Panc1 (cell line): ENCODE results near the gene MAP2K5.

ENCODE experiments used
- CTCF ChIP-seq: fragments of 450-650 bp; IDR thresholded peaks from 2 replicates; pipeline ENCODE4 v1.5.1; 2017; ENCODE audit warnings: mild to moderate bottlenecking
- POLR2AphosphoS5 ChIP-seq: IDR thresholded peaks from 2 replicates; pipeline ENCODE4 v1.6.1; 2012; ENCODE audit warnings: mild to moderate bottlenecking, low read depth, low read length, moderate library complexity
- REST ChIP-seq, 2 experiments: IDR thresholded peaks; 2 replicates each; pipeline ENCODE4 v1.6.1; 2011 to 2012; ENCODE audit warnings: low read depth in 2 of 2, control low read depth in 1 of 2, low read length in 1 of 2, mild to moderate bottlenecking in 1 of 2, moderate library complexity in 1 of 2; ENCODE audit not compliant: insufficient read depth in 1 of 2
- SIN3A ChIP-seq: IDR thresholded peaks from 2 replicates; pipeline ENCODE4 v1.6.1; 2012; ENCODE audit warnings: low read depth, mild to moderate bottlenecking, low read length, moderate library complexity, borderline replicate concordance; ENCODE audit not compliant: insufficient read depth
- TCF7L2 ChIP-seq: IDR thresholded peaks from 2 replicates; pipeline ENCODE4 v1.6.1; 2011; ENCODE audit warnings: mild to moderate bottlenecking, low read depth, low read length, inconsistent platforms

GRCh38 chr15:67550522-67550921, 8.0 kb downstream of the MAP2K5 start:
- TF ChIP-seq CTCF (no peak), POLR2AphosphoS5 (no peak), REST (IDR thresholded peaks at IDR 0.05; ENCODE audit: insufficient read depth in 1 of 2, low read depth in 2 of 2, low read length in 1 of 2) (no peak), SIN3A (no peak), TCF7L2 (no peak)
